NOMO-1 treated with dmso at 0.1 percent for 144 hours (cell line): ENCODE measurements around the gene ABHD6.
A peak's percentile ranks its signal among the peaks of the same experiment; 100 is the strongest.

Experiments
- DNase-seq: peaks from one replicate; lab custom pipeline; 2025; ENCODE audit not compliant: unreplicated experiment; lab: John Stamatoyannopoulos, UW

ABHD6 gene

GRCh38 chr3:58307639-58308215 is 70.1 kb downstream of the ABHD6 start:
- no peak for DNase-seq

DNA sequence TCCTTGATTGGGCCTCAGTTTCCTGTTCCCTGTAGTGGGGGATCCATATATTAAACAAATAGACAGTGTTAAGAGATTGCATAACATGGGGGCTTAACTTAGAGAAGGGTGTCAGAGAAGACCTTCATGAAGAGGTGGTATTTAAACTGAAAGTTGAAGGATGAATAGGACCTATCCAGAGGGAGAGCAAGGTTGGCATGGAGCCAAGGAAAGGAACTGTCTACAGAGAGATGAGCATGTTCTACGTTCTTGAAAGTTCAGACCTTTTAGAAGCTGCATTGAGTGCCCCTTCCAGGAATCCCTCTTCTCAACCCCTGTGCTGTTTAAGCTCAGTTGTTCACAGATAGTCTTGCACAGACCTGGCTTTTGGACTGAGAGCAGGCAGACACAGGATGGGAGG is 71.1 kb downstream of the ABHD6 start:
- DNase-seq, result no peak

DNA sequence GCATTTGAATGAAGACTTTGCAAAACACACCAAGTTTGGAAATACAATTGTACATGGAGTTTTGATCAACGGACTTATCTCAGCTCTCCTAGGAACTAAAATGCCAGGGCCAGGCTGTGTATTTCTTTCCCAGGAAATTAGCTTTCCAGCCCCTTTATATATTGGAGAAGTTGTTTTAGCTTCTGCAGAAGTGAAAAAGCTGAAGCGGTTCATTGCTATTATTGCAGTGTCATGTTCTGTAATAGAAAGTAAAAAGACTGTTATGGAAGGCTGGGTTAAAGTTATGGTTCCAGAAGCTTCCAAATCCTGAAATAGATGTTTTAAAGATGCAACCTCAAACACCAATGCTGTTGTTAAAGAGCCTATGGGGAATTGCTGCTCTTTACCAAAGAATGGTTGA is 80.2 kb downstream of the ABHD6 start:
- no peak for DNase-seq

DNA sequence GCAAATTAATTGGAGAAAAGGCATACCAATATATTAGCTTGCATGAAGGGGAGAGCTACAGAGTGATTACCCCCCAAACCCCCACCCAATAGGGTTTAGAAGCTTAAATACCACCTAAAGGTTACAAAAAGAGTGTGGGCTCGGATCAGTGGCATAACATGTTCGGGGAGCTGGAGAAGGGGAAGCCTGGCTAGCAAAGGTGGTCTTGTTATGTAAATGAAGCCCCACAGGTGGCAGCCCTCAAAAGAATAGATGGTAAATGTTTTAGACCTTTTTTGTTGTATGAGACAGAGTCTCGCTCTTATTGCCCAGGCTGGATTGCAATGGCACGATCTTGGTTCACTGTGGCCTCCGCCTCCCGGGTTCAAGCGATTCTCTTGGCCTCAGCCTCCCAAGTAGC is 84.2 kb downstream of the ABHD6 start:
- DNase-seq, result no peak

DNA sequence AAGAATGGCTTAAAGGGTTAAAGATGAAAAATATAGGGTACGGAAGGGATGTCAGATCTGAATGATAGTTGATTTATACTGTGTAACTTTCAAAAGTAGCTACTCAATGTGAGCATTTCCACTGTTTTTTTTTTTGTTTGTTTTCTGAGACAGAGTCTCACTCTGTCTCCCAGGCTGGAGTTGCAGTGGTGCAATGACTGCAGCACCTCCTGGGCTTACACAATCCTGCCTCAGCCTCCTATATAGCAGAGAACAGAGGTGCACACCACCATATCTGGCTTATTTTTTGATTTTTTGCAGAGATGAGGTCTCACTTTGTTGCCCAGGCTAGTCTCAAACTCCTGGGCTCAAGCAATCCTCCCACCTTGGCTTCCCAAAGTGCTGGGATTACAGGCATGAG is 85.2 kb downstream of the ABHD6 start:
- DNase-seq, result no peak

DNA sequence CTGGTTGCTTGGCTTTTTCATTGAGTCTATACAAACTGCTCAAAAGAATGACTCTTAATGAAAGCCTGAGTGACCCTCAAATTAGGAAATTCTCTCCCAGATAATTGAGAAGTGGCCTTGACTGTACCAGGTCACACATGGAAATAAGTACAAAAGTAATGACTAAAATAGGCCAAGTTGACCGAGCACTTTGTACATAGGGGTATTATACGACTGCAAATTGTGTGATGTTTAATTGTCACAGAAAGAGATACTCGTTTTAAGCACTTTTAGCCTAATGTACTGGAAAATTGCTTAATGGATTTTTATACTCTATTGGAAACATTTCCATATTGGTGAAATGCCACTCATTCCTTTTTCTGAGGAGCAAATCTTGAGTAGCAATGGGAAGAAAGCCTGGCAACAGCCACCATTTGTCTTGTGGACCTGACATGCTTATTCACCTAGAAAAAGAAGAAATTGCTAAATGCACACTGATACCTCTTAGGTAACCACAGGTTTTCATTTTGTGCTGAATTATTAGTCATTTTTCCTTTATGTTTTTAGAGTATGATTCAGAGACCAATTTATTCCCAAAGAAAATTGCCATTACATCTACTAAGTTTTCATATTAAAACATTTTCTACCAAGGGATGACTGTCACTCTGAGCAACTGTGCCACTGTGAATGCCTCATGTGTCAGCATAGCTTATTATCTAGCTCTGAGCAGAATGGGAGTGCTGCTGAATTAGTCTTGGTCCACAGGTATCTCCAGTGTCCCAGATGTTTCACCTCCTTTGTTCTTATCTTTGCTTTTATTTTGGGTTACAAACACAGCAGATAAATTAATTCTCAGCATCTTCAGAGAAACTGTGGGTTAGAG is 86.2 kb downstream of the ABHD6 start:
- DNase-seq, result no peak

DNA sequence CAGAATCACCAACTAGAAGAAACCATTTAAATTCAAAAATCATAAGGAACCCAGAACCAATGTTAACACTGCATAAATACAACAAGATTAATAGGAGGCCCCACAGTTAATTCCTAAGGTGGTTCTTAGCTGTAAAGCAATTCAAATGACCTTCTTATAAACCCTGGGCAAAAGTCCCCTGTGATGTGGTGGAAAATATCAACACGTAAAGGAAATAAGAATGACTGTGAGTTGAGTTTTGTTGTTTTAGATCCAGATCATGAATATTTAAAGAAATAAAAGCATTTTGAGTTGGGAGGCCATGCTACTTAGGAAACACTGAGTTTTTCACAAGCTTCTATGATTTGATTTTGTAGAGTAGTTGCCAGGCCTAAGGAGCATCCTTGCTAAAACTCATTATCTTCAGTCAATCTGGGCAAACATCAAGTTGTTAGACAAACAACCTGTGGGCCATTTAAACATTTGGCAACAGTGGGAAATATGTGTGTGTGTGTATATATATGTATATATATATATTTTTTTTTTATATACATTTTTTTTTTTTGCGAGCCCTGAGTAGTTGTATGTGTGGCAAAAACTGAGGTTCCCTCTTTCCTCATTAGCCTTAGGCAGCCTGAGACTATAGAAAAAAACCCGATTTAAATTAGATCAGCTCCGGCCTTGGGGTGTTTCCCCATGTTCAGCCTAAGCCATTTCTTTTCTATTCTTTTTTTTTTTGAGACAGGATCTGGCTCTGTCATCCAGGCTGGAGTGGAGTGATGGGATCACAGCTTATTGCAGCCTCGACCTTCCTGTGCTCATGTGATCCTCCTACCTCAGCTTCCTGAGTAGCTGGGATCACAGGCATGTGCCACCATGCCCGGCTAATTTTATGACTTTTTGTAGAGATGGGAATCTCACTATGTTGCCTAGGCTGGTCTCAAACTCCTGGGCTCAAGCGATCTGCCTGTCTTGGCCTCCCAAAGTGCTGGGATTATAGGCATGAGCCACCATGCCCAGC is 87.1 kb downstream of the ABHD6 start:
- DNase-seq, result no peak

DNA sequence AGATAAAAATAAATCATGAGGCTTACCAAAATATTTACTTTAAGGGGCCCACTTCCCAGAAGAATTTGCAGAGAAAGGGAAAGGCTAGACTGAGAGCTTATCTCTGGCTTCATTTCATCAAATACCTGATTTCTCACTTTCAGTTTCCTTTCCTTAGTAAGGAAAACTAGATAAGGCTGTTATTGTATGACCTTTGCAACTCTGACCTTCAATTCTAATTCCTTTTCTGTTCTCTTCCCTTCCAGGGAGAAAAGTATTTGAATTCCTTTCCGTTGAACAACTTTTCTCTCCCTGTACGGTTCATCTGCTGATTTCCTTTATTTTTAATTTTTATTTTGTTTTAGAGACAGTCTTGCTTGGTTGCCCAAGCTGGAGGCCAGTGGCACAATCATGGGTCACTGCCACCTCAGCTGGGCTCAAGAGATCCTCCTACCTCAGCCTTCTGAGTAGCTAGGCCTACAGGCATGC is 88.0 kb downstream of the ABHD6 start:
- DNase-seq, result no peak

DNA sequence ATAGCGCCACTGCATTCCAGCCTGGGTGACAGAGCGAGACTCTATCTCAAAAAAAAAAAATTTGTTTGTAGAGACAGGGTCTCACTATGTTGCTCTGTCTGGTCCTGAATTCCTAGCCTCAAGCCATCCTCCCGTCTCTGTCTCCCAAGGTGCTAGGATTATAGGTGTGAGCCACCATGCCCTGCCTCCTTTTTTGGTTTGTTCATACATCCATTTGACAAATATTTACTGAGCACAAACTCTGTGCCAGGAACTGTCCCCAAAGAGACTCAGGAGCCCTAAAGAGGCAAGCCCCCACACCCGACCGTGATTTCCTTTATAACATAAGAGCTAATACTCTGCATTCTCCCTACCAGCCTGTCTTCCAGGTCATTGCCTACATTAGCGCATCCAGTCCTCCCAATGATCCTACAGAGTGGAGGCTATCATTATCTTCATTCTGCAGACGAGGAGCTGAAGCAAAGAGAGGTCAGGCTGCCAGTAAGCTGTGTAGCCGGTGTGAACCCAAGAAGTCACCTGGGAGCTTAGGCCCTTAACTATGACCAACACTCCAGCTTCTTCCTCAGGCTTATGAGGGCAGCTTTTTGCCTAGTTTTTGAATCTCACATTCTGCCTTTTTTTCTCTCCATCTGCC is 88.8 kb downstream of the ABHD6 start:
- DNase-seq, result no peak

- DNase-seq, result no peak
Observed at GRCh38 chr3:58329150-58329921, 91.7 kb downstream of the ABHD6 start.

- no peak for DNase-seq
Observed at GRCh38 chr3:58329922-58330413, 92.4 kb downstream of the ABHD6 start.

GRCh38 chr3:58331593-58332152 is 94.1 kb downstream of the ABHD6 start:
- no peak for DNase-seq

DNA sequence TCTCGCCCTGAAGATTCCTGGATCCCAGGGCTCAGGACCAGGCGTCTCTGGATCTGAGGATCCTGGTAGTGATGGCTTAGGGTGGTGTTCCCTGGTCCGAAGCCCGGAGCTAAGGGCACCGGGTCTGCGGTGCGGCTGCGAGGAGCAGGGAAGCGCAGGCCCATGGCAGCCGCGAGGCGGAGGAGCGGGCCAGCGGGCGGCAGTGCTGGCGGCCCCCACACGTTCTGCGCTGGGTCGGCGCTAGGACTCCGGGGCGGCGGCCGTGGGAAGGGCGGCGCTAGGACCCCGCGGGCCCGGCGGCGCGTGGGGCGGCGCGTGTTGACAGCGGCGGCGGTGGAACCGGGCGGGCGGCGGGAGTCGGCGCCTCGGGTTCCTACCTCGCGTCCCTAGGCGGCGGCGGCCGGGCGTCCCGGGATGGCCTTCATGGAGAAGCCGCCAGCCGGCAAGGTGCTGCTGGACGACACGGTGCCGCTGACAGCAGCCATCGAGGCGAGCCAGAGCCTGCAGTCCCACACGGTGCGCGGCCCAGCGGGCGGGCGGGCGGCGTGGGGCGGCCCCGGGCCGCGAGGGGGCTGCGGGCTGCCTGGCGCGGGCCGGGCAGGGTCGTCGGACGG is 95.1 kb downstream of the ABHD6 start, which contains the start of gene PXK:
Gene PXK (plus strand): TSS at position 318 of the 614 bp plus-strand sequence. CDS start 97 bp downstream, at position 415.
- peak; percentile 74 for DNase-seq

DNA sequence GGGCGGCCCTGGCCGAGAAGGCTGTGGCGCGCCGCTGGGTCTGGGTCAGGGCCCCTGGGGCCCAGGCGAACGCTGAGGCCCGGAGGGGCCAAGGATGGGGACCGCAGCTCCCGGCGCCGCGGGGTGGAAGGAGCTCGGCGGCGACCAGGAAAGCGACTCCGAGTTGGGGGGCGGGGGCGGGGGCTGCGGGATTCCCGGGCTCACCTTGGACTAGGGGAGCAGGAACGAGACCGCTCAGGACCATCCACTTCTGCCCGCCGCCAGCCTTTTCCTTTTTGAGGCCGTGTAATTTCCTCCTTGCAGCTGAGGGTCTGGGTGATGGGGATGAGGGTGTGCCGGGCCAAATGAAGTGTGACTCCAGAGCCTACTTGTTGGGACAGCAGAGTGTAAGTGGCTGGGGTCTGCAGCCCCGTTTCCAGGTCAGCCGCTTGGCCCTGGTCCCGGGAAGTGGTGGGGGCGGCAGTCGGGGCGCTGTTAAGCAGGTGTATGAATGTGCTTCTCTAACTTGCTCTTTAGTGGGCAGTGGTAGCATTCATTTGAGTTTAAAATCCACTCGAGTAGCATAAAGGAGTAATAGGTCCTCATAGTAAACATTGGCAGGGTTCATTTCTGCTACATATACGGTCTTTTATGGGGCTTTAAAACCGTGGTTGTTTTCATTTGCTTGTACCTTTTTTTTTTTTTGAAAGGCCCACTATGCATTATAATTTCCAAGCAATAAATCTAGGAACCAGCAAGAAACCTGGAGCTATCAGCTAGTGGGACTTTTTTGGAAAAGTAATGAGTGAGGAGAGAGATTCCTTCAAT is 95.8 kb downstream of the ABHD6 start:
- no peak for DNase-seq

- no peak for DNase-seq
Observed at GRCh38 chr3:58334013-58334321, 96.4 kb downstream of the ABHD6 start.

DNA sequence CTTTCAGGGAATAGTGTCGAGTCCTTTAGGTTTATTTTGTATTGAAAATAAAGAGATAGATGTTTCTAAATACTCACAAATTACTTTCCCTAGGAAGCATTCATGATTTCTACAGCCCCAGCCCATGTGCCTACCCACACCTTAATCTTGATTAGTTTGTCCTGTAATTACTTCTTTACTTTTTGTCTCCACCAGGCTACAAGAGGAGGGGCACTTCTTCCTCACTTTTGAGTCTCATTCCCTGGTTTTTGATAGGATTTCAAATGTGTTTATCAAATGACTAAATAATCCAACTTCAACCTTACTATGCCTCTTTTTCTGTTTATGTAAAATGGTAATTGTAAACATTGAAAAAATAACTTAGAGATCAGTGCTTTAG is 96.9 kb downstream of the ABHD6 start:
- DNase-seq, result no peak

- DNase-seq, result no peak
Observed at GRCh38 chr3:58335652-58335947, 98.0 kb downstream of the ABHD6 start.

- DNase-seq, result no peak
Observed at GRCh38 chr3:58336135-58336882, 98.7 kb downstream of the ABHD6 start.
